Measurements from ENCODE around the gene CCDC73. TPM values are rescaled to one million over a fixed set of nuclear protein-coding genes. Genes with fewer than 3 reads are reported as not detected.
"Not testable (repeated sequence)": the region's sequence is repeated elsewhere in the genome, so short reads cannot be mapped to it uniquely, and the experiment has no call there.

The CCDC73 gene
- total and polyA plus RNA-seq, 2 donors from 2014 or later, result 0.25 to 0.47 TPM

GRCh38 chr11:32785262-32785661 lies 9.2 kb downstream of the CCDC73 start:
- DNase-seq (no peak), FAIRE-seq (no peak)
- no peak for TF ChIP-seq CTCF (IDR thresholded peaks at IDR 0.05; ENCODE audit: borderline replicate concordance, extremely low read depth, insufficient read depth)
- Histone ChIP-seq H3K36me3 (ENCODE audit: control insufficient read depth in 2 of 3, insufficient read depth in 3 of 3, low read length in 3 of 3) (no peaks in the 10 kb centered on the region), H3K9ac (ENCODE audit: low read length in 3 of 3) (no peak overlapping the region), H3K9me3 (ENCODE audit: control insufficient read depth in 2 of 3, insufficient read depth in 1 of 3, low read length in 3 of 3) (no peaks in the 10 kb centered on the region), H3K4me3 (ENCODE audit: low read length in 3 of 3) (no peak overlapping the region), H3K27me3 (ENCODE audit: control insufficient read depth, insufficient read depth, low read length) (no peaks in the 10 kb centered on the region), H3K4me1 (ENCODE audit: control insufficient read depth in 2 of 3, insufficient read depth in 2 of 3, low read depth in 1 of 3, low read length in 3 of 3) (no peaks in the 10 kb centered on the region), H3K27ac (ENCODE audit: low read depth in 2 of 2, low read length in 2 of 2) (no peak overlapping the region)
- intact Hi-C loops (cut with DNase I), result no loop called here

GRCh38 chr11:32781721-32782120 lies 12.7 kb downstream of the CCDC73 start:
- intact Hi-C loops (cut with DNase I), result no loop called here
- no peak for DNase-seq
- Histone ChIP-seq H3K27me3 (ENCODE audit: control insufficient read depth, insufficient read depth, low read length) (no peaks in the 10 kb centered on the region), H3K4me1 (ENCODE audit: control insufficient read depth in 2 of 3, insufficient read depth in 2 of 3, low read depth in 1 of 3, low read length in 3 of 3) (no peaks in the 10 kb centered on the region), H3K4me3 (ENCODE audit: low read length in 3 of 3) (no peak overlapping the region), H3K9me3 (ENCODE audit: control insufficient read depth in 2 of 3, insufficient read depth in 1 of 3, low read length in 3 of 3) (no peaks in the 10 kb centered on the region), H3K9ac (ENCODE audit: low read length in 3 of 3) (no peak overlapping the region), H3K27ac (ENCODE audit: low read depth in 2 of 2, low read length in 2 of 2) (no peak overlapping the region), H3K36me3 (ENCODE audit: control insufficient read depth in 2 of 3, insufficient read depth in 3 of 3, low read length in 3 of 3) (no peaks in the 10 kb centered on the region)
- no peak for FAIRE-seq
- TF ChIP-seq CTCF (IDR thresholded peaks at IDR 0.05; ENCODE audit: borderline replicate concordance, extremely low read depth, insufficient read depth), result no peak

GRCh38 chr11:32780839-32781238 lies 13.6 kb downstream of the CCDC73 start:
- FAIRE-seq; H3K4me3 ChIP-seq (ENCODE audit: low read length in 3 of 3); DNase-seq; H3K27ac ChIP-seq (ENCODE audit: low read depth in 2 of 2, low read length in 2 of 2); intact Hi-C loops (cut with DNase I); H3K36me3 ChIP-seq (ENCODE audit: control insufficient read depth in 2 of 3, insufficient read depth in 3 of 3, low read length in 3 of 3); H3K9ac ChIP-seq (ENCODE audit: low read length in 3 of 3); H3K4me1 ChIP-seq (ENCODE audit: control insufficient read depth in 2 of 3, insufficient read depth in 2 of 3, low read depth in 1 of 3, low read length in 3 of 3); H3K9me3 ChIP-seq (ENCODE audit: control insufficient read depth in 2 of 3, insufficient read depth in 1 of 3, low read length in 3 of 3); H3K27me3 ChIP-seq (ENCODE audit: control insufficient read depth, insufficient read depth, low read length): not testable (repeated sequence)

- Histone ChIP-seq H3K9me3 (ENCODE audit: control insufficient read depth in 2 of 3, insufficient read depth in 1 of 3, low read length in 3 of 3) (no peaks in the 10 kb centered on the region), H3K4me1 (ENCODE audit: control insufficient read depth in 2 of 3, insufficient read depth in 2 of 3, low read depth in 1 of 3, low read length in 3 of 3) (no peaks in the 10 kb centered on the region), H3K9ac (ENCODE audit: low read length in 3 of 3) (no peak overlapping the region), H3K27ac (ENCODE audit: low read depth in 2 of 2, low read length in 2 of 2) (peak overlapping the region in 1 of 2 donors; percentile 43), H3K27me3 (ENCODE audit: control insufficient read depth, insufficient read depth, low read length) (no peaks in the 10 kb centered on the region), H3K36me3 (ENCODE audit: control insufficient read depth in 2 of 3, insufficient read depth in 3 of 3, low read length in 3 of 3) (no peaks in the 10 kb centered on the region), H3K4me3 (ENCODE audit: low read length in 3 of 3) (no peak overlapping the region)
- intact Hi-C loops (cut with DNase I), result no loop called here
- TF ChIP-seq CTCF (IDR thresholded peaks at IDR 0.05; ENCODE audit: borderline replicate concordance, extremely low read depth, insufficient read depth), result no peak
- FAIRE-seq (no peak), DNase-seq (no peak)
These were observed 15.3 kb downstream of the CCDC73 start for GRCh38 chr11:32779136-32779535.

All from kidney (tissue), 14 donors.